H1 (cell line): ENCODE measurements around the gene ARHGEF25. TPM values are rescaled to one million over a fixed set of nuclear protein-coding genes. Genes with fewer than 3 reads are reported as not detected.

Source experiments
- CTCF ChIA-PET: fragments of 300-600 bp; sonication (Branson Sonifier 250); formaldehyde crosslinking; loops from one replicate; lab custom pipeline; 2021; ENCODE audit not compliant: partially characterized antibody; lab: Charles Lee
- POLR2A ChIA-PET: fragments of 300-600 bp; sonication (Branson Sonifier 250); formaldehyde crosslinking; loops from one replicate; lab custom pipeline; 2021; ENCODE audit warnings: inconsistent platforms; ENCODE audit not compliant: partially characterized antibody; lab: Charles Lee
- DNase-seq, 2 experiments: peaks; one replicate each; pipeline versions ENCODE4 v3.0.0 to v3.0.0-alpha.2; 2010 to 2022; ENCODE audit warnings: low spot score in 2 of 2, low read depth in 1 of 2, mixed read lengths in 1 of 2
- FAIRE-seq: peaks from 2 replicates; lab custom pipeline; 2011; peaks lifted over from hg19 to GRCh38; lab: Jason Lieb, UNC
- H2AFZ ChIP-seq: 2 replicates; pipeline ENCODE4 v1.8.1; 2012; ENCODE audit warnings: low read length, inconsistent platforms
- H2AK5ac ChIP-seq: 2 replicates; pipeline ENCODE4 v1.6.1; 2013; ENCODE audit warnings: low read depth, low read length
- H2BK120ac ChIP-seq: replicated peaks from 2 replicates; pipeline ENCODE3; 2013; ENCODE audit warnings: low read depth, low read length, inconsistent platforms
- H2BK12ac ChIP-seq: 2 replicates; pipeline ENCODE4 v1.6.1; 2013; ENCODE audit warnings: low read depth, low read length
- H2BK15ac ChIP-seq: 2 replicates; pipeline ENCODE4 v1.6.1; 2013; ENCODE audit warnings: low read length
- H2BK20ac ChIP-seq: 2 replicates; pipeline ENCODE4 v1.6.1; 2013; ENCODE audit warnings: low read length
- H2BK5ac ChIP-seq: 2 replicates; pipeline ENCODE4 v1.6.1; 2013; ENCODE audit warnings: low read depth, low read length
- H3K14ac ChIP-seq: 2 replicates; pipeline ENCODE4 v1.6.1; 2013; ENCODE audit warnings: inconsistent platforms; ENCODE audit not compliant: insufficient read length
- H3K18ac ChIP-seq: 2 replicates; pipeline ENCODE4 v1.6.1; 2013; ENCODE audit warnings: low read length; ENCODE audit errors: extremely low read depth
- H3K23ac ChIP-seq: 2 replicates; pipeline ENCODE4 v1.6.1; 2013; ENCODE audit warnings: inconsistent platforms; ENCODE audit not compliant: insufficient read length
- H3K23me2 ChIP-seq: 2 replicates; pipeline ENCODE4 v1.6.1; 2013; ENCODE audit warnings: low read depth, low read length
- H3K27ac ChIP-seq: 2 replicates; pipeline ENCODE4 v1.6.1; 2011; ENCODE audit warnings: low read depth, low read length, inconsistent platforms
- H3K27me3 ChIP-seq, 4 experiments: replicated peaks in 1 of 4; 1 replicate in 1 of 4; 2 replicates in 3 of 4; pipeline versions ENCODE4 v1.6.1 to v1.8.1; 2011 to 2013; ENCODE audit warnings: low read length in 3 of 4, mild to moderate bottlenecking in 3 of 4, inconsistent platforms in 2 of 4, mixed read lengths in 2 of 4, moderate library complexity in 1 of 4; ENCODE audit not compliant: control insufficient read depth in 3 of 4, insufficient read depth in 3 of 4; ENCODE audit errors: extremely low read depth in 1 of 4
- H3K36me3 ChIP-seq, 4 experiments: 2 replicates each; pipeline versions ENCODE4 v1.6.1 to v1.8.1; 2011 to 2013; ENCODE audit warnings: mild to moderate bottlenecking in 4 of 4, low read length in 3 of 4, moderate library complexity in 2 of 4, control low read depth in 1 of 4, inconsistent platforms in 1 of 4; ENCODE audit not compliant: insufficient read depth in 4 of 4, control insufficient read depth in 2 of 4
- H3K4ac ChIP-seq: replicated peaks from 2 replicates; pipeline ENCODE3; 2013; ENCODE audit warnings: low read length, low read depth, mixed read lengths, inconsistent platforms; ENCODE audit not compliant: insufficient read length
- H3K4me1 ChIP-seq, 4 experiments: replicated peaks in 1 of 4; 1 replicate in 1 of 4; 2 replicates in 3 of 4; pipeline versions ENCODE4 v1.6.1 to v1.8.1; 2011 to 2013; ENCODE audit warnings: low read length in 3 of 4, inconsistent platforms in 2 of 4, mixed read lengths in 1 of 4; ENCODE audit not compliant: insufficient read depth in 4 of 4, control insufficient read depth in 3 of 4
- H3K4me2 ChIP-seq, 2 experiments: 2 replicates each; pipeline versions ENCODE4 v1.6.1 to v1.8.1; 2011 to 2013; ENCODE audit warnings: low read depth in 2 of 2, low read length in 2 of 2, control low read depth in 1 of 2, inconsistent platforms in 1 of 2, mild to moderate bottlenecking in 1 of 2; ENCODE audit not compliant: insufficient read depth in 1 of 2
- H3K4me3 ChIP-seq, 4 experiments: fragments of 200-600, 300-600 bp in 1 of 4; sonication (generic), shearing (Covaris generic), sonication (Bioruptor Twin) in 1 of 4; 2 replicates each; pipeline versions ENCODE4 v1.5.1 to v1.8.1; 2011 to 2016; ENCODE audit warnings: low read length in 4 of 4, low read depth in 3 of 4, control low read depth in 2 of 4, inconsistent platforms in 2 of 4, mild to moderate bottlenecking in 2 of 4, mixed read lengths in 1 of 4, moderate library complexity in 1 of 4; ENCODE audit not compliant: insufficient read depth in 2 of 4; ENCODE audit errors: extremely low read depth in 1 of 4
- H3K56ac ChIP-seq: replicated peaks from 2 replicates; pipeline ENCODE3; 2013; ENCODE audit warnings: low read depth, mild to moderate bottlenecking, mixed read lengths, low read length, inconsistent platforms; ENCODE audit not compliant: insufficient read length
- H3K79me1 ChIP-seq: 2 replicates; pipeline ENCODE4 v1.6.1; 2013; ENCODE audit warnings: low read depth, low read length, control low read depth
- H3K79me2 ChIP-seq, 2 experiments: 2 replicates each; pipeline versions ENCODE4 v1.6.1 to v1.8.1; 2012 to 2013; ENCODE audit warnings: low read length in 2 of 2, mild to moderate bottlenecking in 2 of 2, inconsistent platforms in 1 of 2; ENCODE audit not compliant: insufficient read depth in 2 of 2, control insufficient read depth in 1 of 2
- H3K9ac ChIP-seq, 4 experiments: replicated peaks in 1 of 4; 1 replicate in 1 of 4; 2 replicates in 3 of 4; pipeline versions ENCODE4 v1.6.1 to v1.8.1; 2011 to 2013; ENCODE audit warnings: low read depth in 3 of 4, low read length in 3 of 4, control low read depth in 2 of 4, mild to moderate bottlenecking in 2 of 4, moderate library complexity in 2 of 4, inconsistent platforms in 1 of 4; ENCODE audit errors: extremely low read depth in 1 of 4
- H3K9me3 ChIP-seq, 2 experiments: 2 replicates each; pipeline versions ENCODE4 v1.6.1 to v1.8.1; 2012 to 2013; ENCODE audit warnings: mild to moderate bottlenecking in 2 of 2, moderate library complexity in 2 of 2, control low read depth in 1 of 2, inconsistent platforms in 1 of 2, low read depth in 1 of 2, low read length in 1 of 2, mixed read lengths in 1 of 2; ENCODE audit not compliant: insufficient read depth in 2 of 2
- H4K20me1 ChIP-seq, 2 experiments: replicated peaks in 1 of 2; 2 replicates each; pipeline versions ENCODE3 to v1.8.1; 2011 to 2013; ENCODE audit warnings: inconsistent platforms in 2 of 2, low read length in 2 of 2, mild to moderate bottlenecking in 1 of 2; ENCODE audit not compliant: insufficient read depth in 2 of 2, control insufficient read depth in 1 of 2
- H4K5ac ChIP-seq: 2 replicates; pipeline ENCODE4 v1.6.1; 2013; ENCODE audit warnings: low read length, low read depth, mixed read lengths, inconsistent platforms; ENCODE audit not compliant: insufficient read length
- H4K8ac ChIP-seq: 2 replicates; pipeline ENCODE4 v1.8.0; 2013; ENCODE audit warnings: mild to moderate bottlenecking, moderate library complexity, low read length, inconsistent platforms; ENCODE audit not compliant: insufficient read depth; ENCODE audit errors: extremely low read depth
- H4K91ac ChIP-seq: replicated peaks from 2 replicates; pipeline ENCODE3; 2013; ENCODE audit warnings: low read length, mixed read lengths, inconsistent platforms; ENCODE audit not compliant: insufficient read length
- BACH1 ChIP-seq: IDR thresholded peaks from 2 replicates; pipeline ENCODE4 v1.6.1; 2012; ENCODE audit warnings: low read length, improper control_type of control experiment
- JUND ChIP-seq: IDR thresholded peaks from 2 replicates; pipeline ENCODE4 v1.6.1; 2011; ENCODE audit warnings: mild to moderate bottlenecking, improper control_type of control experiment, low read length
- SIRT6 ChIP-seq: IDR thresholded peaks from one replicate; pipeline ENCODE4 v1.7.1; 2012; ENCODE audit warnings: low read length, inconsistent platforms
- WGBS, 2 experiments: shearing (Covaris generic) in 1 of 2; methylation state at CpG; one replicate each; pipeline versions ENCODE4 v1.1.6 to v1.1.7; 2013 to 2015; ENCODE audit warnings: low lambda C conversion rate in 2 of 2, mixed read lengths in 2 of 2, inconsistent platforms in 1 of 2, low coverage in 1 of 2, missing lambda C conversion rate in 1 of 2; ENCODE audit not compliant: insufficient replicate concordance in 2 of 2, insufficient coverage in 1 of 2, insufficient read length in 1 of 2; ENCODE audit errors: extremely low coverage in 1 of 2, missing lambda C conversion rate in 1 of 2; 5-methylcytosine and 5-hydroxymethylcytosine counted together
- polyA plus RNA-seq, 7 experiments: library from polyadenylated mRNA; depleted of rRNA in 3 of 7; stranded (reverse) in 5 of 7; unstranded in 2 of 7; fragments of >200 nt in 5 of 7; fragments of 200-250 nt in 2 of 7; gene quantifications; 1 replicate in 5 of 7; 2 replicates in 1 of 7; 4 replicates in 1 of 7; pipeline versions ENCODE4 v1.2.1 to v1.2.3, GENCODE V29; 2011 to 2013; ENCODE audit warnings: missing spikeins in 2 of 7, mixed read lengths in 2 of 7
- total RNA-seq: library from RNA; stranded (reverse); fragmentation: NEBNext Ultra II Directional; extraction: Animal tissue kit (Norgen Biotek cat#: 25700); gene quantifications from 2 replicates; pipeline ENCODE4 v1.2.1, GENCODE V29; 2021

The ARHGEF25 gene
- total and polyA plus RNA-seq, 2 of the 8 experiments (the other 6 are each of a cell fraction or from before 2014, with no cell fraction given): 5.9 to 8.8 TPM

DNA sequence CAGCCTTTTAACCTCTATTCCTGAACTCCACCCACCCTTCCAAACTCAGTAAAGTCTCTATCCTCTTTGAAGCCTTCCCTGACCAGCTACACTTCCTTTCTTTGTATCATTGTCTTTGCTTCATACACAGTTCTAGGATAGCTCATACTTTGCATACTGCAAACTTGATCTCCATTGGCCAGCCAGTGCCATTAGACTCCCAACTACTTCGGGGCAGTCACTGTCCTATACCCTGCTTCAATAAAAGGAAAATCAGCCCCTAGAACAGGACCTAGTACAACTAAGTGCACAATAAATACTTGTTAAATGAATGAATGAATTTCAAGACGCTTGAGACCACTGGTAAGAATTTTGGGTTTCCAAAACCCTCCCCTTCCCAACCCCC, 20.8 kb upstream of the ARHGEF25 start:
- H2BK15ac ChIP-seq: no peak overlapping the region
- no peak overlapping the region; the same call in 1 of the 2 replicates for H3K18ac ChIP-seq
- H2BK12ac ChIP-seq: no peak overlapping the region
- DNase-seq: no peak
- H3K79me2 ChIP-seq: peaks cover 5 to 20% of the 10 kb centered on the region in 2 experiments; a peak in 3 of 4 replicates
- no peaks in the 10 kb centered on the region for H3K27me3 ChIP-seq
- peaks cover 2 to 4% of the 10 kb centered on the region in 2 experiments for H4K20me1 ChIP-seq
- no peak overlapping the region for H4K91ac ChIP-seq
- H3K4me2 ChIP-seq: peak overlapping the region; percentile 83
- CTCF ChIA-PET: interaction anchor here (0.6 to 6.1 kb wide), 8 partner anchors 10 to 145 kb away, joined by 3 to 40 read pairs (median 5); partner anchors contain the start of genes B4GALNT1 and DTX3
- H4K8ac ChIP-seq: no peak overlapping the region; the same call in 1 of the 2 replicates
- H3K14ac ChIP-seq: no peak overlapping the region
- H2BK5ac ChIP-seq: peak overlapping the region; percentile 80; the same call in 1 of the 2 replicates
- POLR2A ChIA-PET: interaction anchor here (0.5 to 6.2 kb wide), 17 partner anchors 9 to 145 kb away, joined by 3 to 60 read pairs (median 4); partner anchors contain the start of genes ARHGEF25, B4GALNT1, DDIT3 and DTX3
- TF ChIP-seq JUND (0 out of 2 replicates have a peak, but pooled peaks have one; percentile 3), SIRT6 (no peak), BACH1 (0 out of 2 replicates have a peak, but pooled peaks have one; percentile 3)
- H4K5ac ChIP-seq: no peak overlapping the region
- H3K4ac ChIP-seq: no peak overlapping the region
- peak overlapping the region in 1 of 4 experiments; percentile 3; a peak in 1 of 7 replicates for H3K9ac ChIP-seq
- WGBS, 2 experiments: 29% methylated on average over 2 of the region's 2 CpGs; no CpG with 5 or more reads in 1 of the 2 experiments
- peaks cover 15% of the 10 kb centered on the region; the same call in 1 of the 2 replicates for H3K23me2 ChIP-seq
- peak overlapping the region; percentile 47 for H2BK120ac ChIP-seq
- no peak overlapping the region for H2AK5ac ChIP-seq
- no peak overlapping the region for H2BK20ac ChIP-seq
- H3K79me1 ChIP-seq: 0 out of 2 replicates have a peak, but pooled peaks cover 3% of the 10 kb centered on the region
- peak overlapping the region; percentile 72 to 95 (median 80) for H3K4me3 ChIP-seq
- no peak overlapping the region for H3K23ac ChIP-seq
- no peaks in the 10 kb centered on the region for H3K9me3 ChIP-seq
- peaks cover 0 to 10% (median 1%) of the 10 kb centered on the region in 4 experiments; a peak in 2 of 8 replicates for H3K36me3 ChIP-seq
- H3K56ac ChIP-seq: no peak overlapping the region
- H3K4me1 ChIP-seq: peaks cover 2 to 7% (median 3%) of the 10 kb centered on the region in 4 experiments; a peak in 6 of 7 replicates
- no peak for FAIRE-seq
- H3K27ac ChIP-seq: peak overlapping the region; percentile 26; the same call in 1 of the 2 replicates
- peak overlapping the region; percentile 34 for H2AFZ ChIP-seq
